ENCODE data around the gene CDH23.

The CDH23 gene

DNA sequence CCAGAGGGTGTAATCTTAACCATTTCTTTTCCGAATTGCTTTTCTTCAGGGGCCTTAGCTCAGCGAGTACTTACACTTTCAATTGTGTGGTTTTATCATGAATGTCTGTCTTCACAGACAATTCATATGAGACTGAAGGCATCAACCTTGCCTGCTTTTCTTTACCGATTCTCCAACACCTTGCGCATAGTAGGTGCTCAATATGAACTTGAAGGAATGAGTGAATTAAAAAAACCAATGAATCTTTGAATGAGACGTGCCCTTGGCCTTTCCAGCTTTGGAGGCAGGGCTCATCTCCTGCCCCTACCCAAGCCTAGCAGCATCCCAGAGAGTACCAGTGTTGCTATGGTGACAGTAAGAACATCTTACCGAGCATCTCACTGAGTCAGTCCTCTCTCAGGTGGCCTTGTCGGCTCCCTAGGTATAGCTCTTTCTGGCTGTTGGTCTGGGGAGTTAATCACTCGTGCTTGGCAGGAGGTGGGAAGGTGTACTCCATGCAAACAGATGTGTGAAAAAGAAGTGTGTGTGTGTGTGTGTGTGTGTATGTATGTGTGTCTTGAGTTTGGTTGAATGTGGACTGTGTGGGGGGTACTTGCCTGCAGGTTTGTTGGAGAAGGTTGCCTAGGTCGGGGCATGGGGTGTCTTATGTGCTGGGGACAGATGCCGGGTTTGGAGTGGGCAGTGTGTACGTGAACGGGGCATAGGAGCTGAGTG lies 215.1 kb downstream of the CDH23 start:
- FAIRE-seq = no peak

DNA sequence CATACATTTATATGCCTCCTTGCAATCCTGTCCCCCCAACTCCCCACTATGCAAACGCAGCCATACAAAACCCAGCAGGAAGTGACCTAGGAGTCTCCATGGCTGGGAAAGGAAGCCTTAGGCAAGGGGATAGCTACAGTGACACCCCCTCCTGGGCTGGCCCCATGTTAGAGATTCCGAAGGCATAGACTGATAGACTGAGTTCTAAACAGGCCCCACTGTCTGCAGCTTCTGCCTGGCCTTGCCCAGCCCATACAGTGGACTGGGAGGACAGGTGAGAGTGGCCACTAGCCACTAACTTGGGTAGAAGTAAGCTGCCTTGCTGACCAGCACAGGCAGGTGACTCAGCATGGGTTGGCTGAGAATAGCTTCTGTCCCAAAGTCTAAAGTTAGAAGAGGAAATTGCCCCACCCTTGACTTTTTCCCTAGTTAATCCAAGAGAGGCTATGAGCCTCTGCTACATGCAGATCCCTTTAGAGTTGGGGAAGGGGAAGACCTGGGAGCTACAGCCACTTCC lies 216.6 kb downstream of the CDH23 start:
- FAIRE-seq = no peak

DNA sequence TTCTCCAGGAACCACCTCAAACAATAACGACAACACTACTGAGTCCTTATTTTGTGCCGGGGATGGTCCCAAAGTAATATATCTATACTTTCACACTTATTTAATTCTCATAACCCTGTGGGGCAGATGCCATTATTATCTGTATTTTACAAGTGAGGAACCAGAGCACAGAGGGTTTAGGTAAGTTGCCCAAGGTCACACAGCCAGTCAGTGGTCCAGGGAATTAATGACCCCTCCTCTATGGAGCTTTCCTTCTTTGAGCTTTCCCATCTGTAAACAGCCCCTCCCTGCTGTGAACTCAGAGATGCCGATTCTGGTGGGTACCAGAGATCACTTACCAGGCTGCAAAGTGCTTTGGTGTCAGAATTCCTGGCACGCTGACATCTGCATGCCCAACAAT lies 217.2 kb downstream of the CDH23 start:
- FAIRE-seq = no peak

DNA sequence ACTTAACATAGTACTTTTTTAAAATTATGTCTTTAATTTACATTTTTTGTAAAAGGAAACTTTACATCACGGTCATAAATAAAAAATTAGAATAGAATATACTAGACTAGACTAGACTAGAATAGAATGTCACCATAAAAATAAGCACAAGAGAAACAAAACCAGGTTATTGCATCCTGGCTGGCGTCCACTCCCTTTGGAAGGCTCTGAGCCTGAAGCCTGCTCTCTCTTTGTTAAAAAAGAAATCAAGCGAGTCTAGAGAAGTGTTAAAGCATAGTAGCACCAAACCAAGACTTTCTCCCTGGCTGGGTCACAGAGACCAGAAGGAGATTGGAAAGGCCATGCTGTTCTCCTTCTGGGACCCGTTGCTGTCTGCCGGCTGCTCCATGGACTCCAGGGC lies 218.2 kb downstream of the CDH23 start:
- no peak for FAIRE-seq

DNA sequence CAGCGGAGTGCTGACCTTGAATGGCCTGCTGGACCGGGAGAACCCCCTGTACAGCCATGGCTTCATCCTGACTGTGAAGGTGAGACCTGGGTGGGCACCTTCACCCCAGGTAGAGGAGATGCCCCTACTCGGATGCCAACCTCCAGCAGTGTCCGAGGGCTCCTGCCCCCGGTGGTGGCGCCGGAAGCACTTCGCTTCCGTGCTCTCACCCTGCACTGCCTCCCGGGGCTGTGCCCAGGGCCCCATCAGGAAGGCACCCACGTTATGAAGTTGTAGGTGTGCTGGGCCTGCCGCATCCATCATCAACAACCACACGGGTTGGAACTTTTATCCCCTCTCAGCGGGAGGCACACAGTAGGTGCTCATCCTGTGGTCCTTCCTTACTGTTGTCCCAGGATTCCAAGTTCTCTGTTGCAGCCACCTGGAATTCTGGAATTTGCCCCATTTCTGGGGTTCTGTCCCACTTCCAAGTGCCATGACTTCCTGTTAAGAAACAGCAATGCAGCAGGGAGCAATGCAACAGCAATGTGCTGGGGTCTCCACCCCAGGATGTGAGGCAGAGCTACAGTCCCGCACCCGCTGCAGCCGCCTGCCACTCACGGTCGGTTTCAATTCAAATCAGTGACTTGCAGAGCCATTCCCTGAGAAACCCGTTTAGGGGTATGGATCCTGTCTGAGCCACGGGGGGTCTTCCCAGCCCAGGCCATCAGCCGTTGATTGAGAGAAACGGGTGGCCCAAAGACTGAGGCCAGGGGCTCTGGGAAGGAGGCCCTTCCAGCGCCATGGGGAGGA lies 219.0 kb downstream of the CDH23 start:
- FAIRE-seq = no peak

DNA sequence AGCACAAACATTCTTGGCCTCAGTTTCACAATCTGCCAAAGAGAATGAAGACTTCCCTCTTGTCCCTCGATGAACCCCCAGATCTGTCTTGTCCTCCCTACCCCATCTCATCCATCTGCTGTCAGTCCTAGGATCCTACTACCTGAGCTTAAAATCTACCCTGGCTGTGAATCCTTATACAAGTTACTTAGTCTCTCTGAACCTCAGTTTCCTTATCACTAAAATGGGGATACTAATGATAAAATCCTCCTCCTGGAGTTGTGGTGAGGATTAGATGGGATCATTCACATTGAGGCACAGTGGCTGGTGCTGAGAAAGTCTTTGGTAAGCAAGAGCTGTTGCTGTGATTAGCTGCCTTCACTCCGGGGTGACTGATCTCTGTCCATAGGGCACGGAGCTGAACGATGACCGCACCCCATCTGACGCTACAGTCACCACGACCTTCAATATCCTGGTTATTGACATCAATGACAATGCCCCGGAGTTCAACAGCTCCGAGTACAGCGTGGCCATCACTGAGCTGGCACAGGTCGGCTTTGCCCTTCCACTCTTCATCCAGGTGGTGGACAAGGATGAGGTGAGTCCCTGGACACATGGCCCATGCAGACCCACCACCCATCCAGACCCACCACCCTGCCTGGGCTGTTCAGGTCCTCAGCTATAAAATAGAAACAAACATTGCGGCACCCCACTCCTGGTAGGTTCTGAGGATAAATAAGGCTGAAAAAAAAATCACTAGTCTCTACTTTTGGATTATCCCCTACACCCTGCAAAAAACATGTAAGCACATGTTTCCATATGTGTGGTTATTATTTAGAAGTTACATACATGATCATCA lies 220.3 kb downstream of the CDH23 start:
- no peak for FAIRE-seq

DNA sequence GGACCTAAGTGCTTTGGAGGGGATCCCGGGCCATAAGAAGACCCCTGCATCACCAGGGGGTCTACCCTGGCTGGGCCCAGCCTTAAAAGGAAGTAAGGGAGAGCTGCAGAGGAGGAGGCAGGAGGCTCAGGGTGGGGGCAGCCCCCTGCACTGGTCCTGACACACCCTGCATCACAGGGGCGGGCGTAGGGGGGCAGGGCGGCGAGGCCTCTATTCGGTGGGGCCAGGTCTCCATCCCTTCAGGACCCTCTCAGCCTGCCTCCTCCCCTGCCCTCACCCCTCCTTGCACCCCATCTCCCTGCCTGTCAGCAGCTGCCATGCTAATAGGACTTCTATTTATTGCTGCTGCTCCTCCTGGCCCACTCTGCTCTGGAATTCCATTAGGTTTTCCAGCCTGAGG lies 221.5 kb downstream of the CDH23 start:
- no peak for FAIRE-seq

DNA sequence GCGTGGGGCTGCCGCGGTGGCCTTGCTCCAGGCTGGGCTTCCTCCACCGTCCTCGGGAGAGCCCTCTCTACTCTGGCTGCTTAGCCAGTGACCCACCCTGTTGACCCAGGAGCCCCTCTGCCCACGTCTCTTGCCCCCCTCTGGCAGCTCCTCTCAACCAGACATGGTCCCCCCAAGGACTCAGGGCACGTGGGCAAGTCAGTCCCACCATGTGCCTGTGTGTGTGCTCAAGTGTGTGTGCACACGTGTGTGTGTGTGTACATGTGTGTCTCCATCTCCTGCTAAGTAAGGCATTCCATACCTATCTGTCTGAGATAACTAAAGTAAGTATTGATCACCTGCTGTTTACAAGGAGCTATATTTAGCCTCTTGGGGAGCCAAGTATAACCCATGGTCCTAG lies 221.9 kb downstream of the CDH23 start:
- FAIRE-seq = no peak

DNA sequence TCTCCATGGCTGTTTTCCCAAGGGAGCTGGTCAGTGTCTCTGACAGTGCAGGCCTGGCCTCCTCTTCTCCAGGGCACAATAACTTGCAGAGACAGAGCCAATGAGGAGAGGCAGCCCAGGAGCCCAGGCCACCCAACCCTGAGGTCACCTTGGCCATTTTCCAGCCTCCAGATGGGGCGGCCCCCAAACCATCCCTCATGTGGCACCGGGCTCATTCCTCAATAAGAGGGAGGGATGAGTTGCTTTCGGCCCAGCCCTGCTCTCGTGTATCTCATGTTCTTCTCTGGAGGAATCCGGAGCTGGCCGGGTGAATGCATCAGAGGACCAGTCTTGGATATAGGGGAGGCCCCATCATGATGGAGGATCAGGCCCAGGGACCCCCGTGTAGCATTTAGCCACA lies 223.9 kb downstream of the CDH23 start:
- FAIRE-seq = no peak

DNA sequence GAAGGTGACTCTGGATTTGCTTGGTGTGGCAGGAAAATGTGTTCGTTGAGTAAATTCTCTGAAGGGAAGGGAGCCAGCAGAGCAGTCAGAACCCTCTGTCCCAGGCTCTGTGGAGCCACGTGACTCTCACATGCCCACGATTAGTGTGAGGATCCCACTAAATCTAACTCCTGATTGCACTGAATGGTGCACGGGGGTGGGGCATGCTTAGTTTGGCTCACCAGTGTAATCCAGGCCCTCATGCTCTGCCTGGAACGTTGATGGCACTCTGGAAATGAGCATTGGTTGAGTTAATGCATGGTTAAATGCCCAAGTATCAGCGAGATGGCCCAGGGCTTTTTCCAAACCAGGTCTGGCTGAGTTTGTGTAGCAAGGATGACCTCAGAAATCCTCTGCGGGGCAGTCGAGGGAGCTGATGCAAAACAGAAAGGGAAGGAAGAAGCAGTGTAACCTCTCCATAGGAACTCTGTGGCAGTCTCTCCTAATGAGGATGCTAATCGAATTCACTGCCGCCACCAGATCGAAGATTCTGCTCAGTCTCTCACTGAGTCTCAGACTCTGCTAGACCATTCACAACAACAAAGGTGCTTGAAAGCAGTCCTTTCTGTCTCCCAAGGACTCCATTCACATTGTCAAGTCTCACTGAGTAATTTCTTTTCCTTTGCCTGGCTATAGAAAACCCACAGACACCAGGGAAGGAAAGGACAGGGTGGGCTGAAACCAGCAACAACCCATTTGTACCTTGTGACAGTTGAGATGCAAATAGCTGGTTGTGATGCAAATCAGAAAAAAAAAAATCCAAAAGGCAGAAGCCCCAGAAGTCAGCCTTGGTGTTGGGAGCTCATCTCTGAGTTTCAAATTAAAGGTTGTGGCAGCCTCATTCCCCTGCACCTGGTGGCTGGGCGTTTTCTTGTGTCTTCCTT lies 224.8 kb downstream of the CDH23 start:
- FAIRE-seq = no peak

DNA sequence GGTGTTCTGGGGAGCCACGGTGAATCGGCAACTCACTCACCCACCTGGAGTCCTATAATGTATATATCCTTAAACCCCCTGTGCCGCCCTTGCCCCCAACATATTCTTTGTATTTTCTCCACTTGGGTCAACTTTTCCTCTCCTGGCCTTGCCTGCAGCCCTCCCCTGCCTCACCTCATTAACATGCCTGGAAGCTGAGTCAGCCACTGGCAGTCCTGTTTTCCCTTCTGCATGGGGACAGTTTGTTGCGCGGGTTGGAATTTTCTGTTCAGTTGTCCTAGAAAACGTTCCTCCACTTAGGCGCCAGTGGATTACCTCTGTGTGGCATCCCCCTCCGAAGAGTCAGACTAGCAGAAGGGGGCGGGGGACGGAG lies 225.4 kb downstream of the CDH23 start:
- FAIRE-seq = no peak

DNA sequence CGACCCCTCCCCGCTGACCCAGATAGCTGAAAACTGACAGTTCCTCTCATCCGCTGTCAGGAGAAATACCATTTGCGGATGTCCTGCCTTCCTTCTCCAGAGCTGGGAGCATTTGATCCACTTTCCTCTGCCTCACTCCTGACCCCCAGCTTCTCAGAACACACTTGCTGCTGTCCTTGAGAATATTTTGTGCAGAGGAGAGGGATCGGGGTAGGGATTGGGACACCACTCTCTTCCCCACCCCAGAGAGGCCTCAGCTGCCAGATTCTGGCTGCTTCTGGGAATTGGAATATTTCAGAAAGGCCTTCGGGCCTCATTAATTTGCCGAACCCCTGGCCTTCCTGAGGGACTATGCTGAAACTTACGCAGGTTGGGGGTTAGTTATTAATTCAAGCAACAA lies 225.9 kb downstream of the CDH23 start:
- no peak for FAIRE-seq

DNA sequence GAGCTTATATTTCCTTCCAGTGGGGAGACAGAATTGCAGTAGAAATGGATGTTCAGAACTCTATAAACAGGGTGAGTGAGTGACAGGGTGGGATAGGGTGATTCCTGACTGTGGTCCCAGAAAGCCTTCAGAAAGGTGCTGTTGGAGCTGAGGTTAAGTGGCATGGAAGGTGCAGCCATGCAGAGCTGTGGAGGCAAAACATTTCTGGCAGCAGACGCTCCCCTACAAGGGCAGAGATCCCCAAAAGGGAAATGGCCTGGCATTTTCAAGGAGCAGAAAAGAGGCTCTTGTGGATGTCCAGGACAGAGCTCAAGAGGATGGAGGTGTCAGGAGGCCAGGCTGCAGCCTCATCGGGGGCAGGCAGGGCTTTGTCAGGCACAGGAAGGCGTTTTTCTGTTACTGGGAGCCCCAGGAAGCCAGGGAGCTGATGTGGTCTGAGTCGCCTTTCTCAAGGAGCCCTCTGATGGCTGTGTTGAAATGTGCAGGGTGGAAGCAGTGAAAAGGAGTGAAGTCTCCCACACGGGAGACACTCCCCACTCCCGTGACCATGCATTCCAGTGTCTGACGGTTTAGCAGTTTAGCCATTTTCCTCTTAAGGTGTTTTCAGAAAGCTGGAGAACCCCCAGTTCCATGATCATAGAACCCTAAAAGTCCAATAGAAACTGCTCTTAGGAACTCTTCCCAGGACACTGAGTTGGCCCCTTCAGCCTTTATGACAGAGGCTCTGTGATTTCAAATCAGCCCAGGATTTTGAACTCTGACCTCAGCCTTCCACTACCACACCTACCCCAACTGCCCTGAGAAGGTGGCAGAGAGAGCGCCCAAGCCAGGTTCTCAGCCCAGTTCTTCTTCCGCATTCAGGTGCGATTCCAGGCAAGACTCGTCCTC lies 226.6 kb downstream of the CDH23 start:
- no peak for FAIRE-seq

DNA sequence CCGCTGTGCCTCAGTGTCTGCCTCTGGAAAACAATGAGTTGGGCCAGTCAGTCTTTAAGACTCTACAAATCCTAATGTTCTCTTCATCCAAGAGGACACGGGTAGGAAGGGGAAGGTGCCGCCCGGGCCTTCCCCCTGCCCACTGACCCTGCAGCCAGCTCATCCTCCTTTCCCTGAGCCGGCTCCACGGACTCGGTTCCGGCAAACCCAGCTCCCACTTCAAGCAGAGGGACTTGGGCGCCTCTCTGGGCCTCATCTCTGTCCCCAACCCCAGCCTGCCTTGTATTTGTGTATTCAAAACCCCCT lies 227.2 kb downstream of the CDH23 start:
- FAIRE-seq = no peak

DNA sequence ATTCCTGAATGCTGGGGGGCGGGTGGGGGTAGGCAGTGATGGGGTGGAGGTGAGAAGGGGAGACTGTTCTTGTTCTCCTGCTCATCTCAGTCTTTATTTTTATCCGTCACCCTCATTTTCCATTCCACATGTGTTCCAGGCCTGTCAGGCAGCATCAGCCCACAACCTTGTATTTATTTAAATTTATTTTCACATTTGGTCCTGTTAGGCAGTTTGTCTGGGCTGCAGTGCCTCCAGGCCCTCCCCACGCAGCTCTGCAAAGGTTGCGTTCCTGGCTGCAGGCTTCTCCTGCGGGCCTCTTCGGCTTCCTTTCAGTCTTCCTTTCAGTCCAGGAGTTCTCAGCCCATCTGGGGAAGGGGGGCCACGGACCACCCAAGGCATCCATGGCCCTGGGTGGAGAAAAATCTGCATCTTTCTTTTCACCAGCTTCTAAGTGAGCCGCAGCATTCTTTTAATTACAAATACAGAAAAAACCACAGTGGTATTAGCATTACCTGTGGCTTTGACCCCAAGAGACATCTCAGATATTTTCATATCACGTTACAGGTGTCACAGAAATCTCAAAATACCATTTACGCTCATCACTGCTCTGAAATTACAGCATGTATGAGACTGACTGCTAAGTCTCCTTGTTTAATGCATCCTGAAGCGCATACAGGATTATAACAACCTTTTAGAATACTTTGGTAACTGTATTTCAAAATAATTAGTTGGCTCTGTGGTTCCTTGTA lies 228.9 kb downstream of the CDH23 start:
- FAIRE-seq = no peak

DNA sequence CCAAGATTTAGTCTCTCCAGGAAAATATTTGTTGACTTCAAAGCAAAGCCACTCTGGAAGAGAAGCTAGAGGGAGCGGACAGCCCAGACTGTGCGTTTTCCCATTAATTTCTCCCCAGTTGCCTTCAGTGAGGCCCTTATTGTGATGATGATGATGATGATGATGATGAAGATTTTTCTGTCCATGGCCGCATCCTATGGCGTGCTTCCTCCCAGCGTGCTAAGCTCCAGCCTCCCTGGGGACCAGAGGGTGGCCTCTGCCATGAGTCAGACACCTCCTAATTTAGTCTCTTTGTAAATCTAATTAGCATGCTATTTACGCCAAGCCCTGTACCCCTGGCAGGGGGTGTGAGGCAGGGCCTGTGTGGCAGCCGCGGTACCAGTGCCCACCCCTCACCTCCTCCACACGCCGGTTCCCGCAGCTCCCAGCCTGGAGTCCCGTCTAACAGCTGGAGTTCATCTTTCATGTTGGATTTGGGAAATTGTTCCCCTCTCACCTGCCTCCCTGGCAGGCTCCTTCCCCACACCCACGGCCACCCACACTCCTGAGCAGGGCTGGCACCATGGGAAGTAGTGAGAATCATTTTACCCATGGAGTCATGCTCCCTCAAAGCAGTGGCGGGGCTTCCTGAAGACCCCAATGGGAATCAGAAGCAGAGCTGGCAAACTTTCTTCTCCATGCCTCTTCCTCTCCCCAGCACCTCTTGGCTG lies 230.7 kb downstream of the CDH23 start:
- FAIRE-seq = no peak

DNA sequence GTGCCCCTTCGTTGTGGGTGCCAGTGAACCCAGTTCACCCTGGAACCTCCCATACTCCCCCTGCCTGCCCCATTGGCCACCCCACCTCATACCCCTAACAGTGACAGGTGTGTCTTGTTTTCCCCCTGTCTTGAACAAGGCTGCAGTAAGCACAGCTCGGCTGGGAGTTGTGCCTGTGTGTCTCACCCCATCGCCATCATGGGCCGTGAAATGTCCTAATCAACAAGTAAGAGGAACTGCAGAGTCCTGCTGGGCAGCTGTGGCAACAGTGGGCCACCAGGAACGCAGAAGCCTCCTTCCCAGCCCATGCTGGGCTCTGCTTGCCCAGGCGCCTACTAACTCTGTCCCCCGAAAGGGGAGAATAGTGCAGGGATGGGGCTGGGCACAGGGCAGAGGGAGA lies 231.2 kb downstream of the CDH23 start:
- no peak for FAIRE-seq

DNA sequence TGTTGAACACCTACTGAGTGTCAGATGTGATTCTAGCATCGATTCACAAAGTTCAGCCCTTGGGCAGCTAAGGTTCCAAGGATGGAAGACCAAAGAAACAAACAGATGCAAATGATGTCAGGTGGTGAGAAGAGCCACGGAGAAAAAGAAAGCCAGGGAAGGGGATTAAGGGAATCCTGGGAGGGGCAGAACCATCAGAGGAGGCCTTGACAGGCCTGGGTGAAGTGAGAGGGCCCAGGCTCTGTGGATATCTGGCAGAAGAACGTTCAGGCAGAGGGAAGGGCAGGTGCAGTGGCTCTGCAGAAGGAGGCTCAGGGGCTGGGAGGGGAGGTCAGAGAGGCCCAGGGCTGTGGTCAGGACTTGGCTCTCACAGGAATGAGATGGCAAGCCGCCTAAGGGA lies 232.4 kb downstream of the CDH23 start:
- no peak for FAIRE-seq

DNA sequence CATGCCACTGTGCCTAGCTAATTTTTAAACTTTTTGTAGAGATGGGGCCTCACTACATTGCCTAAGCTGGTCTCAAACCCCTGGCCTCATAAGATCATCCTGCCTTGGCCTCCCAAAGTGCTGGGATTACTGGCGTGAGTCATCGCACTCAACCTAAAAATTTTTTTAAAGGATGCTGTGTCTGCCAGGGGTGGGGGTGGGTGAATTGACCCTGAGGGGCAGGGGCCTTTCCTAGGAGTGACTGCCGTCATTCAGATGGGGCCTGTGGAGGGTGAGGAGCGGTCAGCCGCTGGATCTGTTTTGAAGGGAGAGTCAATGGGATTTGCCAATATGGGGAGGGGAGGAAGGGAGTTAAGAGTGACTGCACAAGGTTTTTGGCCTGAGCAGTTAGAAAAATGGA lies 233.4 kb downstream of the CDH23 start:
- FAIRE-seq = no peak
